T-helper 1 cell (primary cell): Measurements from ENCODE around the gene CEBPG.
A peak's percentile ranks its signal among the peaks of the same experiment; 100 is the strongest.

Source experiments
- DNase-seq, 5 donors: peaks; one replicate each; pipeline ENCODE4 v3.0.0-alpha.2; 2012 to 2020
- total RNA-seq, 4 donors: gene quantifications; one replicate each; lab custom pipeline; 2026; lab: John Stamatoyannopoulos, UW

Gene CEBPG
- 28.6 to 40.0 (median 36.6) reads per million in 4 donors for total RNA-seq

DNA sequence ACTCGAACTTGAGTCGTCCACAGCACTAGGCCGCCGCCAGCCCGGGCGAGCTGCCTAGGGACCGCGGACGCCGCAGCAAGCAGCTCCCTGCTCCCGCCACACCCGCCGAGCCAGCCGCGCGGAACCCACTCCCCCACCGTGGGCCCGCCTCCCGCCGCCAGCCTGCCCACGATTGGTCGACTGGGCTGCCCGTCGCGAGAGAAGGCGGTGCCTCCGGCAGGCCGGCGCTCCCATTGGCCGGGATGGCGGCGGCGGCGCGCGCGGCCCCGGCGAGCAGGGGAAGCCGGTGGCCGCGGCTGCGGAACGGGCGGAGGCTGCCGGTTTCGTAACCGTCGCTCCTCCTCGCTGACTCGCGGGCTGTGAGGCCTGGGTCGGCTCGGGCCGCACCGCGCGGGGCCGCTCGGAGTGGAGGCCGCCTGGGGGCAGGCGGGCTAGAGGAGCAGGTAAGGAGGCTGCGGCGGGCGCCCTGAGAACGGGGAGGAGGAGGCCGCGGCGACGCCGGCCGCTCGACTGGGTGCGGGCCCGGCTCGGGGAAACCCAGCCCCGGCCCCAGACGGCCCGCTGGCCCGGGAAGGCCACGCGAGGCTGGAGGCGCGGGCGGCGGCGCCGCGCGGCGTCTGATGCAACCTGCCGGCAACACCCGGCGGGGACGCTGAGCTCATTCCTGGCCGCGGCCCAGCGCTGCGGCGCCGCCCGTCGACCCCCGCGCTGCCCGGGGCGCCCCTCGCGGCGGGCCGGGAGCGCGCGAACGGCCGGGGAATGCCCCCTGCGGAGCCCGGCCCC is at the start of gene CEBPG:
Gene CEBPG, plus strand, starts transcription at position 257 of the 783 bp plus-strand sequence. CDS start 5,531 bp downstream, outside the sequence.
- peak; percentile 88 to 93 (median 91) for DNase-seq

DNA sequence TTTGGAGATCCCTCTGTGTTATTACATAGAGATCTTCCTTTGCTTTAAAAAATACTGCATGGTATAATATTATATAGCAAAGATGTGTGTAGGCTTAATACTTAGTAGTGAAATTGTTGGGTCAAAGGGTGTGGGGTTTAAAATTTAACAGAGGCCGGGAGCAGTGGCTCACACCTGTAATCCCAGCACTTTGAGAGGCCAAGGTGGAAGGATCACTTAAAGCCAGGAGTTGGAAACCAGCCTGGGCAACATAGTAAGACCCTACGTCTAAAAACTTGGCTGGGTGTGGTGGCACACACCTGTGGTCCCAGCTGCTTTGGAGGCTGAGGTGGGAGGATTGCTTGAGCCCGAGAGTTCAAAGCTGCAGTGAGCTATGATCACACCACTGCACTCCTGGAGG is 48.9 kb upstream of the CEBPG start:
- no peak for DNase-seq

DNA sequence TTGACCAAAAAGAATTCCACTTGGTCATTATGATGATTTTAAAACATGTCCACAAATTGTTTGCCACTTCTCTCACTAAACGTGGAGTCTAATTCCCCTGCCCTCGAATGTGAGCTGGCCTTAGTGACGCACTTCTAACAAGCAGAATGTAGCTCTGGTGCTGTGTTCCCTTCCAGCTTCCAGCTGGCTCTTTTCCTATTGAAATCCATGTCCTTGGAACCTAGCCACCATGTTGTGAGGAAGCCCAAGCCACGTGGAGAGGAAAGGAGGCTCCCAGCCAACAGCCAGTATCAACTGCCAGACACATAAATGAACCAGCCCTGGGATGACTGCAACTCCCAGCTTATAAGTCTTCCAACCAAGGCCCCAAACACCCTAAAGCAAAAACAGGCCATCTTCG is 47.6 kb upstream of the CEBPG start:
- DNase-seq = no peak

DNA sequence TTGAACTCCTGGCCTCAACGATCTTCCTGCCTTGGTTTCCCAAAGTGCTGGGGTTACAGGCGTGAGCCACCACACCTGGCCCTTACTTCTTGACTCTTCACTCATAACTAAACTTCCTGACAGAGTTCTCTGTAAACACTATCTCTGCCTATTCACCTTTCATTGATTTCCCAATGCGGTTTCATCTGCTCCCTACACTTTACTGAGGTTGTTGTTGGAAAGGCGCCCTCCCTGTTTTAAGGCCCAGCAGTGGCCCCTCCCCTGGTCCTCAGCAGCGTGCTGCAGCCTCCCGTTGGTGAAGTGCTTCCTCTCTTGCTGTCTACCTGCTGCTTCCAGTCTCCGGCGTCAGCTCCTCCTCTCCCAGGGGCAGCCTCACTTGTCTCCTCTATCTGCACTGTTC is 44.4 kb upstream of the CEBPG start:
- no peak for DNase-seq

DNA sequence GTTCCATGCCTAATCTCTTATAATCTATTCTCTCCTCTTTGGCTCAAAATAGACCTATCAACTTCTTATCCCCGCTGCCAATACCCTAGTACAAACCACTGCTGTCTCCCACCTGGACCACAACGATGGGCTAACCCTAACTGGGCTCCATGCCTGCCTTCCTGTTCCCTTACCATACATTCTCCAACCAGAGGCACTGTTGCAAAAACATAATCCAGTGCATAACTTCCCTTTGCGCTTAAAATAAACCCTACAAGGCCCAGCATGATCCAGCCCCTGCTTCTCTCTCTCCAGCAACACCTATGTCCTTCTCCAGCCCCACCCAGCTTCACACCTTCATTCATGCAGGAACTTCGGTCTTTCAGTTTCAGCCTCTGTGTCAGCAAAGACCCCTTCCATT is 43.8 kb upstream of the CEBPG start:
- DNase-seq = no peak

DNA sequence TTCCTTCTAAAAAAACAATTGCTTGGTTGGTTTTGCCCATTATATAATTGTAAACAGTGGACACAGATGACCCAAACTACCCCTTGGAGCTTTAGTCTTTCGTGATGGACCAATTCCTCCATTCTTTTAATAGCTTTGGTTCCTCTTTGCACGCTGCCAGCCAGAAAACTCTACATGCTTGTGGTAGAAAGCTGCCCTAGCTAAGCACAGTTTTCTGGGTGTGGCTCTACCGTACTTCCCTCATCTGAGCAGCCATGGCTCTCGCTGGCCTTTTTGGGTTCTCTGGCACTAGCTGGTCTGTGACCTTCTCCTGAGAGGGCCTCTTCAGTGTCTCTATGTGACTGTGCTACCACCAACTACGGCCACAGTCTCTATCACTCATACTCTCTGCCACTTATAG is 41.3 kb upstream of the CEBPG start:
- DNase-seq = no peak

DNA sequence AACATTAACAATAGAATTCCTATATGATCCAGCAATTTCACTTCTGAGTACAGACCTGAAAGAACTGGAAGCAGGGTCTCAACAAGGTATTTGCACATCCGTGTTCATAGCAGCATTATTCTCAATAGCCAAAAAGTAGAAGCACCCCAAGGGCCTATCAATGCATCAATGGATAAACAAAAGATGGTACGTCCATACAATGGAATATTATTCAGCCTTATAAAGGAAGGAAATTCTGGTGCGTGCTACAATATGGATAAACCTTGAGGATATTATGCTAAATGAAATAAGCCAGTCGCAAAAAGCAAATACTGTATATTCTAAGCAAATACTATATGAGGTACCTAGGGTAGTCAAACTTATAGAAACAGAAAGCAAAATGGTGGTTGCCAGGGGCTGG is 40.4 kb upstream of the CEBPG start:
- no peak for DNase-seq

DNA sequence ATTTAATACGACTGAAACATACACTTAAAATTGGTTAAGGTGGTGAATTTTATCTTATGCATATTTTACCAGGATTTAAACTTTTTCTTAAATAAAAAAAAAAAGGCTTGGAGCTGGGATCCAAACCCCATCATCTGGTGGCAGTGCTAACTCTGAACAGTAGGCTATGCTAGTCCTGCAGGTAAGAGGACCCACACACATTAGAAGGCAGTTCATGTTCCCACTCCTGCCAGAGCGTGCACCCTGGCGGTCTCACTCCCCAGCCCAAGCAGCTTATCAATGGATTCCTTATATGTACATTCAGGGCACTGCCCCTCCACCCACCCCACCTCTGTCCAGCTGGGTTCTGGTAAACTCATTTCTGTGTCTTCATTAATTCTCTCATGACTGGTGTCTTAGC is 39.9 kb upstream of the CEBPG start:
- no peak for DNase-seq

DNA sequence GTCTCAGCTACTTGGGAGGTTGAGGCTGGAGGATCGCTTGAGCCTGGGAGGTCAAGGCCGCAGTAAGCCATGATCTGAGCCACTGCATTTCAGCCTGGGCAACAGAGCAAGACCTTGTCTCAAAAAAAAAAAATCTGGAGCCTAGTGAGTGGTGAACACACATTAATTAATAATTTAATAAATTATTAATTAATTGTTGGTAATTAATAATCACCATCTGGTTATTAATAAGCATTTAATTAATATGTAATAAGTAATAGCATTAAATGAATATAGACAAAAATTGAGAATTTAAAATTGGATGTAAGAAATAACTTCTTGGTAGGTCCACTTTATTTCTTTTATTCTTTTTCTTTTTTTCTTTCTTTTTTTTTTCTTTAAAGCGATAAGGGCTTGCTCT is 39.2 kb upstream of the CEBPG start:
- no peak for DNase-seq

DNA sequence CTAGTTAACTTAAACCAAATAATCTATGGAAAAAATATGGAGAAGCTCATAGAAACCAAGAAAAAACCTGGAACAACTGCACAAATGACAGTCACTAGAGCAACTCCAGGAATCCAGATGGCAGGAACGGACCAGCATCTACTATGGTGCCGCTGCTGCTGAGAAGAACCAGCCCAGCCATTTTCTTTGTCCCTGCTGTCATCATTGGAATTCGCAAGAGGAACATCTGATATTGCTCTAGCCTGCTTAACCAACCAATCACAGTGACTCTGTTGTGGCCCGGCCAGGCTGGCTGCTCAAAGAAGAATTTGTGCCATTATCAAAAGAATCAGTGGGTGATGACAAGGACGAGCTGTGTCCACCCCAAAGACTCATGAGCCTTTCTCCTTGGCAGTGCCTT is 38.1 kb upstream of the CEBPG start:
- no peak for DNase-seq

DNA sequence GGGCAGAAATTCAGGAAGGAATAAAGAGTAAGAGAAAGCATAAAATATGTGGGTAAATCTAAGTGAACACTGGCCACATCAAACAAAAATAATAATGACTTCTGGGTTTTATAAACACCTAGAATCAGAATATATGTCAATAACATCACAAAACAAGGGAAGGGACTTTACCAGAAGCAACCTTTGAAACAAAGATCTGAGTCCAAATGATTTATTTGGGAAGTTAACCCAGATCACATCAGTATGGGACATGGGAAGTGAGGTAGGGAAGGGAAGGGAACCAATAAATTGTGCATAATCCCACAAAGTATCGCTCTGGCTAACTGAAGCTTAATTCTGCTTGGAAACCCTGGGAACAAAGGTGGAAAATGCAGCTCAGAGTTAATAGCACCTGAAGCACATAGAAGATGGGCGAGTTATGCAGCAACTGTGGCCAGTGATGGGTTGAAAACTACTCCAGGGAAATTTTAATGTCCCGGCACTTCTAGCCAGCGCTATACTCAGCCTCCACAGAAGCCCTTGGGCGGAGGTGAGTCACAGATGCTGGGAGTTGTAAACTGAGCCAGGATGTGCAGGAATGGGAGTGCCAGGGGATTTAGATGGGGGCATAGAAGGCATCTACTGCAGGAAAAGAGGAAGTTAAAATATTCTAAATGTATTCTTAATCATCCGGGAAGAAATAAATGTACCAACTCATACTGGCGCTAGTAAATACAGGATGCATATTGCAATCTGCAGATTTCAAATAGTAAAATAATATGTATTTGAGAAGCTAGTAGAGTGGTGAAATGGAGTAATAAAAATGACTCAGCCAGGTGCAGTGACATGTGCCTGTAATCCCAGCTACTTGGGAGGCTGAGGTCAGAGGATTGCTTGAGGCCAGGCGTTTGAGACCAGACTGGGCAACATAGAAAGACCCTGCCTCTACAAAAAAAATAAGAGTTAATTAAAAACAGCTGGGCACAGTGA is 34.2 kb upstream of the CEBPG start:
- DNase-seq = no peak

DNA sequence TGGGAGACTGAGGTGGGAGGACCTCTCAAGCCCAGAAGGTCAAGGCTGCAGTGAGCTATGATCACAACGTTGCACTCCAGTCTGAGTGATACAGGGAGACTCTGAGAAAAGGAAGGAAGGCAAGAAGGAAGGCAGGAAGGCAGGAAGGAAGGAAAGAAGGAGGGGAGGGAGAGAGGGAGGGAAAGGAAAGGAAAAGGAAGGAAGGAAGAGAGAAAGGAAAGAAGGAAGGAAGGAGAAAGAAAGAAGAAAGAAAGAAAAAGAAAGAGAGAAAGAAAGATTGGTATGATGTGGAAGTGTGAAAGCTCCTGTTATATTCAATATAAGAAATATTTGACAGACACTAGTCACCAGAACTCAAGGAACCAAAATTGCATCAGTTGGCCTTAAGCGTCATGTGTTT is 32.5 kb upstream of the CEBPG start:
- DNase-seq = no peak

DNA sequence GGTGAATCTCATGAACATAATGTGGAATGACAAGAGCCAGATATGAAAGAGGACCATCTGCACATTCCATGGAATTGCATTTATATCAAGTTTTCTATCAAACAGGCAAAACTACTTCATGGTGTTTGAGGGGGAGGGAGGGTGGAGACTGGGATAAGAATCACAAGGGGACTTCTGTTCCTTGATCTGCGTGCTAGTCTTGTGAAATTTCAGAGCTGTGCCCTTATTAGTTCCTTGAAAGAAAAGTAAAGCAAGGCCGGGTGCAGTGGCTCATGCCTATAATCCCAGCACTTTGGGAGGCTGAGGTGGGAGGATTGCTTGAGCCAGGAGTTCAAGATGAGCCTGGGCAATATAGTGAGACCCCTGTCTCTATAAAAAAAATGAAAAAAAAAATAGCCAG is 30.2 kb upstream of the CEBPG start:
- DNase-seq = no peak

DNA sequence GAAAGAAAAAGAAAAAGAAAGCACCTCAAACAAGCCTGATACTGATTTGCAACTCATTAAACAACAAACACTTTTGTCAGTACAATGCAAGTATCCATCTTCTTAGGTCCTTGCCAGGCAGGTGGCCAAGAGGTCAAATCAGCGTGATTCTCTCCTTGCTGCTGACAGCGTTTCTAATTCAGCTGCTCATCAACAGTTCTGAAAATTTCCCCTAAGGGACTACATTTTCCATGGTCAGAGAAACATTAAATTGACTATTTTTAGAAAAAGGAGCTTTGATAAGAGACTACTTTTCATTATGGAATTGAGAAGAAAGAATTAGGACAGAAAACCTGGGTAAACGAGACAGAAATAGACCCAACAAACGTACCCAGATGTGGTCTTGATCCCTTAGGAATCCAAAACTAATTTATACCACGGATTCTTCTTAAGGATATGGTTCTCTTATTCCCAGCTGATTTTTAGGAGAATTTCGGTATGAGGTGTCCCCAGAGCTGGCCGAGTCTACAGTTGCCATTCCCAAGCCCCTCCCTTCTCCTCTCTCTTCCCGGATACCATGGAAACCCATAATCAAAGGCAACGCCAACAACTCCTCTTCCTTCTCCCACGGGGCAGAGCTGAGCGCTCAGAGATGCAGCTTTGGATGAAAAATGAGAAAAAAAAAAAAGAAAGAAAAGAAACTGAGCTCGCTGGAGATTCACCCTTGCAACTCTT is 29.5 kb upstream of the CEBPG start:
- DNase-seq = no peak

DNA sequence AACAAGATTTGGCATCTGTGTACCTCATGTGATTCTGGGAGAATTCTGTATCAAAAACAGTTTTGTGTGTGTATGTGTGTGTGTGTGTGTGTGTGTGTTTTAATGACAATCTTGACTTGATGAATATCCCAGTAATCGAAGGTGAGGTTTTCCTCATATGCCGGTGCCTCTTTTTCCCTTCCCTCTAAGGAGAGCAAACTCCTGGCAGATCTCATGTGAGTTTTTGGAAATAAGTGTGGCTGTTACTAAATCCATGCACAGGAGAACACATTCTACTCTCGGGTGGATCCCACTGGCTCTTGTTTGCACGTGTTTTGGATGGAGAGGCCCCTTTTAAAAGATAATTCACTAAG is 29.0 kb upstream of the CEBPG start:
- DNase-seq = no peak

DNA sequence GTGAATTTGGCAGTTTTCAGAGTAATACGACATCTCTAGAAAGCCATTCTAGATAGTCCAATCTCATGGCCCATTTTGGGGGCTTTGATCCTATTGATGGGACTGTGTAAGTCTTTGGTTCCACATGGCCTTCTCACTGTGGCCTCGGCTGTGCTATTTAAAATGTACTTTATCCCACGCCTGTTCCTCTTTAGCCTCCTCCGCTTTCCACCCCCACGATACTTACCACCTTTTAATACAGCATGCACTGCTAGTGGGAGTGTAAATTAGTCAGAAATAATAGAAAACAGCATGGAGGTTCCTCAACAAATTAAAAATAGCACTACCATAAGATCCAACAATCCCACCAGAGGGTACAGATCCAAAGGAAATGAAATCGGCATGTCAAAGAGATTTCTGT is 28.3 kb upstream of the CEBPG start:
- DNase-seq = no peak

DNA sequence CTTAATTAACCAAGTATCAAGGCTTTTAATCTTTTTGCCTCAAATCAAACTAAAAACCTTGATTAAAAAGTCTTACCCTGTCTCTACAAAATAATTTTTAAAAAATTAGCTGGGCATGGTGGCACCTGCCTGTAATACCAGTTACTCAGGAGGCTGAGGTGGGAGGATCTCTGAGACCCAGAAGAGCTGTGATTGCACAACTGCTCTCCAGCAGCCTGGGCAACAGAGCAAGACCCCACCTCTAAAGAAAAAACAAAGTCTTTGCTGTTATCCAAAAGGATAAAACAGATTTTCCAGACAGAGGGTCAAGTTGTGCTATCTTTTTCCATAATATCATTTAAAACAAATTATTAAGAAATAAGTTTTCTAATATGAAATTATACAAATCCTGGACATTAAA is 26.8 kb upstream of the CEBPG start:
- no peak for DNase-seq

DNA sequence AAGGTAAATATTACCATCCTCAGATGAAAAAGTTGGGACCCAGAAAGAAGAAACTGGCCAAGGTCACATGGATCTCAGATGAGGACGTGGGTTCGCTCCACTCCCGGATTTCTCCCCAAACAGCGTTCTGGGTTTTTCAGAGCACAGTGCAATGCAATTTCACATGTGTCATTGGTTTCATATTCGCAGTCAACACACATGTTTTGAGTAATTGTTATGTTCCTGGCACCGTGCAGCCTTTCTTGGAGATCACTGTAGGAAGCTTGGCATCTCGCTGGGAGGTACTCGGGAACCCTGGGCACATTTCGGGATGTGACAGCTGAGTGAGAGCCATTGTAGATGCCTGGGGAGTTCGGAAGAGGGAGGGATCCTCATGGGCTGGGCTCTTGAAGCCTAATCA is 26.2 kb upstream of the CEBPG start:
- DNase-seq = no peak

DNA sequence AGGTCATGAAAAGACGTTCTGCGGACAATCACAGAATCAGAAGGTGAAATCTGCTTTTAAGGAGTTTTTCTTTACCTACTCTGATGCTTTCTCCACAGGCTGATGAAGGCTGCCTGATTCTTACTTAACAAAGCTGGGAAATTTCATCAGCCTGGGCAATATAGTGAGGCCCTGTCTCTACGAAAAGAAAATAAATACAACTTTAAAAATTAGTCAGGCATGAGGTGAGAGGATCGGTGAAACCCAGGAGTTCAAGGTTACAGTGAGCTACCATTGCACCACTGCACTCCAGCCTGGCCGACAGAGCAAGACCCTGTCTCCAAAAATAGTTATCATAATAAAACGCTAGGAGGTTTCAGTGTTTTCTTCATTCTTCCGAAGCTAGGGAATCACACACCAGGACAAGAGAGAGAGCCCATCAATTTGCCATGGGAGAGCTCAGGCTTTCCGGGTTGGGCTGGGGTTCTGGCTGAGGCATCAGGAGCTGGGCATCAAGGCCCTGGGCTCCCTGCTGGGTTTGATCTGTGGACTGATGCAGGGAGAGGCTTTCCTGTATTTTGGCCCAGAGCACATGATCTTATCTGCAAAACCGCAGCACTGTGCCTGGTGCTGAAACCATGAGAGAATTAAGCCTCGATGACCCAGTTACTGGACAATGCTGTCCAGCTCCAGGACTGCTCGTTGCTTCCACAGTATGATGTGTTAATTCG is 25.1 kb upstream of the CEBPG start:
- DNase-seq = no peak

DNA sequence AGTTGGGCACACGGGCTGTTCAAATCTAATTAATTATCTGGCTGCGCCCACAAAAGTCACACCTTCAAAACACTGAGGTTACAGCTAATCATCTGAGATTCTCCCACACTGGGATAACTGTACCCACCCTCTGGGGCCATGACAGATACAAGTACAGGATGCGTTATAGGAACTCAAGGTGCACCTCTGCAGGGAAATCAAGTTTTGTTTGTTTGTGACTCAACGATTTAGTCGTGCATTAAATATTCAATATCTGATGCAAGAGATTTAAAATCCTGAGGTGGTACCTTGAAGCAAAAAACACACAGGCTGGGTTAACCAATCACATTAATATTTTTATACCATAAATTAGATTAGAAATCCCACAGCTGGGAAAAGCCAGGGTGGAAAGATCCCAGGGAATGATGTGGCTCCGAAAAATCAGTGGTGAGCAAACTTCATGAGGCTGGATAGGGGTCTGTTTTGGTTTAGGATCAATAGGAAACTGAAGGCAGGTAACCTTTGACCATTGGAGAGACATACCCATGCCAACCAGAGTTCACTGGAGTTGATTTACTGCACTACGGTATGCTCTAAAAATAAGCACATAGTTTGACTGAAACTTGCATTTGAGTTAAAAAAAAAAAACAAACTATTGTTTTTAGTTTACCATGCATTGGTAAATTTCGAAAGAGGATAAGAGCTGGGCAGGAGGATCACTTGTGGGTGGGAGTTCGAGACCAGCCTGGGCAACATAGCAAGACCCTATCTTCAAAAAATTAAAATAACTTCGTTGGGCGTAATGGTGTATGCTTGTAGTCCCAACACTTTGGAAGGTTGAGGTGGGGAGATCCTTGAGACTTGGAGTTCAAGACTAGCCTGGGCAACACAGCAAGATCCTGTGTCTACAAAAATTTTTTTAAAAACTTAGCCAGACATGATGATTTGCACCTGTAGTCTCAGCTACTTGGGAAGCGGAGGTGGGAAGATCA is 23.9 kb upstream of the CEBPG start:
- DNase-seq = no peak

DNA sequence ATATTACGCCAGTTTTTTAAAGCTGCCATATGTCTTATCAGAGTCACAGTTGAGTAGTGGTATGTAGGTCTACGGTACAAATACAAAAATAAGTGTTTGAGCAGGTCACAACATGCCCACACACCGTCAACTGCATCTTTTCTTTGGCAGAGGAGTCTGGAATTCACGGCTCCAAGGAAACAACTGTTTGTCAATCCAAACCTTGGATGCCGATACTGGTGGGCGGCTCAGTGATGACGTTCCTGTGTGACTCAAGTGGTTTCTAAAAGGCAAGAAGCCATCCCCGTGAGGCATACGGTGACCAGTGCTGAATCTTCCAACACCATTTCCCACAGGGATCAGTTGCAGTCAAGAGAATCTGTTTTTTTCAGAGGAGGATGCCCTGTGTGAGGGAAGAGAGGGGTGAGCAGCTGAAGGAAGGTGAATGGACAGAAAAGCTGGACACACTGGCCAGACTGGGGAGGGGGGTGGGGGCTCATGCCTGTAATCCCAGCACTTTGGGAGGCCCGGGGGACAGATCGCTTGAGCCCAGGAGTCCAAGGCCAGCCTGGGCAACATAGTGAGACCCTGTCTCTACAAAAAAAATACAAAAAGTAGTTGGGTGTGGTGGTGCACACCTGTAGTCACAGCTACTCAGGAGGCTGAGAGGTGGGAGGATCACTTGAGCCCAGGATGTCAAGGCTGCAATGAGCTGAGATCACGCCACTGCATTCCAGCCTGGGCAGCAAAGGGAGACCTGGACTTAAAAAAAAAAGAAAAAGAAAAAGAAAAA is 22.8 kb upstream of the CEBPG start:
- no peak for DNase-seq
